Ecto neural progenitor cell (in vitro differentiated cells): ENCODE measurements around the gene CLEC16A.

ENCODE experiments used
- DNase-seq: peaks from one replicate; pipeline ENCODE4 v3.0.0-alpha.2; 2018; ENCODE audit warnings: low spot score

Gene CLEC16A

GRCh38 chr16:10968498-10968897 lies 24.1 kb downstream of the CLEC16A start:
- DNase-seq = no peak

GRCh38 chr16:10969615-10970014 lies 25.3 kb downstream of the CLEC16A start:
- DNase-seq = no peak

GRCh38 chr16:10970065-10970464 lies 25.7 kb downstream of the CLEC16A start:
- DNase-seq = no peak

- DNase-seq = peak; percentile 74
Measured at GRCh38 chr16:10971560-10971961, 27.2 kb downstream of the CLEC16A start.

- DNase-seq = no peak
Measured at GRCh38 chr16:10972108-10972818, 27.9 kb downstream of the CLEC16A start.

- DNase-seq = no peak
Measured at GRCh38 chr16:10972819-10973464, 28.6 kb downstream of the CLEC16A start.

- DNase-seq = no peak
Measured at GRCh38 chr16:10976634-10977033, 32.3 kb downstream of the CLEC16A start.

GRCh38 chr16:10978124-10978523 lies 33.8 kb downstream of the CLEC16A start:
- DNase-seq = no peak

GRCh38 chr16:10978871-10979446 lies 34.6 kb downstream of the CLEC16A start:
- DNase-seq = no peak

- DNase-seq = no peak
Measured at GRCh38 chr16:10979717-10980601, 35.6 kb downstream of the CLEC16A start.

GRCh38 chr16:10980813-10981212 lies 36.4 kb downstream of the CLEC16A start:
- no peak for DNase-seq

GRCh38 chr16:10981697-10982216 lies 37.4 kb downstream of the CLEC16A start:
- DNase-seq = no peak

- no peak for DNase-seq
Measured at GRCh38 chr16:10982465-10983150, 38.2 kb downstream of the CLEC16A start.

- no peak for DNase-seq
Measured at GRCh38 chr16:10983159-10983558, 38.8 kb downstream of the CLEC16A start.

- no peak for DNase-seq
Measured at GRCh38 chr16:10984509-10984908, 40.1 kb downstream of the CLEC16A start.

GRCh38 chr16:10987361-10988163 lies 43.2 kb downstream of the CLEC16A start:
- no peak for DNase-seq

- no peak for DNase-seq
Measured at GRCh38 chr16:10988164-10988803, 43.9 kb downstream of the CLEC16A start.

GRCh38 chr16:10988879-10989278 lies 44.5 kb downstream of the CLEC16A start:
- DNase-seq = no peak

GRCh38 chr16:10989559-10989958 lies 45.2 kb downstream of the CLEC16A start:
- DNase-seq = no peak

- no peak for DNase-seq
Measured at GRCh38 chr16:10990378-10990777, 46.0 kb downstream of the CLEC16A start.
